GM10248 (cell line): ENCODE results near the gene RNF207.

Experiments
- CTCF ChIA-PET: fragments of 300-600 bp; sonication (Branson Sonifier 250); formaldehyde crosslinking; extraction: SDS; loops from one replicate; lab custom pipeline; 2021; ENCODE audit warnings: antibody characterized with exemption; lab: Yijun Ruan, JAX
- POLR2A ChIA-PET: fragments of 350-650 bp; sonication (Branson Sonifier 250); formaldehyde crosslinking; extraction: SDS; loops from one replicate; lab custom pipeline; 2020; ENCODE audit warnings: antibody characterized with exemption; lab: Yijun Ruan, JAX
- DNase-seq: peaks from one replicate; pipeline ENCODE4 v3.0.0; 2012; ENCODE audit errors: extremely low spot score
- CTCF ChIP-seq: IDR thresholded peaks from 2 replicates; pipeline ENCODE4 v1.5.1; 2012; ENCODE audit warnings: mild to moderate bottlenecking, low read depth; ENCODE audit errors: extremely low read depth, missing control alignments, control extremely low read depth

RNF207 gene

GRCh38 chr1:6185151-6185550 lies 20.8 kb upstream of the RNF207 start:
- ChIA-PET CTCF (interaction anchor here (0.6 to 2.4 kb wide), 10 partner anchors 9 to 47 kb away, joined by 3 to 9 read pairs (median 4); partner anchors contain the start of genes RNF207 and RPL22), POLR2A (no interaction called here)

GRCh38 chr1:6185635-6186382 lies 20.1 kb upstream of the RNF207 start:
- POLR2A ChIA-PET, result no interaction called here
- CTCF ChIA-PET, result interaction anchor here (0.6 to 2.4 kb wide), 10 partner anchors 8 to 46 kb away, joined by 3 to 9 read pairs (median 4); partner anchors contain the start of genes RNF207 and RPL22
- TF ChIP-seq CTCF, result peak; percentile 49
- no peak for DNase-seq

More at GRCh38 chr1:6185151-6185550, 20.8 kb upstream of the RNF207 start:
- no peak for DNase-seq
- TF ChIP-seq CTCF, result no peak

- TF ChIP-seq CTCF, result no peak
- no peak for DNase-seq
- ChIA-PET CTCF (interaction anchor here (1.2 to 2.8 kb wide), 3 partner anchors 10 to 16 kb away, joined by 3 to 11 read pairs (median 4); no protein-coding TSS in a partner anchor), POLR2A (no interaction called here)
Observed at GRCh38 chr1:6188466-6188865, 17.5 kb upstream of the RNF207 start.

GRCh38 chr1:6191968-6192367 lies 14.0 kb upstream of the RNF207 start:
- DNase-seq, result no peak
- no peak for TF ChIP-seq CTCF
- CTCF ChIA-PET, result interaction anchor here (1.3 to 1.5 kb wide), 2 partner anchors 11 to 13 kb away, joined by 3 to 6 read pairs; no protein-coding TSS in a partner anchor
- POLR2A ChIA-PET, result interaction anchor here (0.6 kb wide), 1 partner anchor 42 kb away, joined by 3 read pairs; no protein-coding TSS in a partner anchor

GRCh38 chr1:6197746-6198427 lies 8.0 kb upstream of the RNF207 start:
- CTCF ChIA-PET, result interaction anchor here (1.3 to 1.8 kb wide), 3 partner anchors 8 to 12 kb away, joined by 4 to 12 read pairs (median 4); partner anchors contain the start of gene RNF207

More at GRCh38 chr1:6197746-6198427, 8.0 kb upstream of the RNF207 start:
- POLR2A ChIA-PET, result interaction anchor here (0.7 kb wide), 1 partner anchor 403 kb away, joined by 4 read pairs; no protein-coding TSS in a partner anchor
- DNase-seq, result no peak
- TF ChIP-seq CTCF, result no peak
